ENCODE data around the gene MRS2.

MRS2 gene

DNA sequence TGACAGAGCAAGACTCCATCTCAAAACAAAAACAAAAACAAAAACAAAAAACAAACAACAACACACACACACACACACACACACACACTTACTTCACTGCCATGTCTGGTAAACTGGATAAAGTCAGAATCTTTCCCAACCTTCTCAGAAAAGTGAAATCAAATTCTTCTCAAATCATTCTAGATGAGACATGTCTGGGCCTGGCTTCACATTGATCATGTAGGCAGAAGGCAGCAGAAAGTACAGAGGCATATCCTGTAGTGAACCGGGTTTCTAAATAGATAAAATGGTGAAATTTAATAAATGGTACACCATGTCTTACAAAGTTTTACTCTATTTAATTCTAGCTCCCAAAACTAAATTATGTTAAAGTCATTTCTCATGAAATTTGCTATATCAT is 14.9 kb upstream of the MRS2 start:
- Histone ChIP-seq H3K4me3 (ENCODE audit: low read depth, low read length) (no peak overlapping the region), H3K9me3 (ENCODE audit: severe bottlenecking) (peaks cover 3% of the 10 kb centered on the region), H3K27ac (no peak overlapping the region; the same call in 1 of the 2 replicates), H3K36me3 (no peaks in the 10 kb centered on the region), H3K27me3 (ENCODE audit: insufficient read depth, low read depth, severe bottlenecking) (no peaks in the 10 kb centered on the region)
- no peak for DNase-seq
- TF ChIP-seq, protein P1, sequence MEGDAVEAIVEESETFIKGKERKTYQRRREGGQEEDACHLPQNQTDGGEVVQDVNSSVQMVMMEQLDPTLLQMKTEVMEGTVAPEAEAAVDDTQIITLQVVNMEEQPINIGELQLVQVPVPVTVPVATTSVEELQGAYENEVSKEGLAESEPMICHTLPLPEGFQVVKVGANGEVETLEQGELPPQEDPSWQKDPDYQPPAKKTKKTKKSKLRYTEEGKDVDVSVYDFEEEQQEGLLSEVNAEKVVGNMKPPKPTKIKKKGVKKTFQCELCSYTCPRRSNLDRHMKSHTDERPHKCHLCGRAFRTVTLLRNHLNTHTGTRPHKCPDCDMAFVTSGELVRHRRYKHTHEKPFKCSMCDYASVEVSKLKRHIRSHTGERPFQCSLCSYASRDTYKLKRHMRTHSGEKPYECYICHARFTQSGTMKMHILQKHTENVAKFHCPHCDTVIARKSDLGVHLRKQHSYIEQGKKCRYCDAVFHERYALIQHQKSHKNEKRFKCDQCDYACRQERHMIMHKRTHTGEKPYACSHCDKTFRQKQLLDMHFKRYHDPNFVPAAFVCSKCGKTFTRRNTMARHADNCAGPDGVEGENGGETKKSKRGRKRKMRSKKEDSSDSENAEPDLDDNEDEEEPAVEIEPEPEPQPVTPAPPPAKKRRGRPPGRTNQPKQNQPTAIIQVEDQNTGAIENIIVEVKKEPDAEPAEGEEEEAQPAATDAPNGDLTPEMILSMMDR (IDR thresholded peaks at IDR 0.05; ENCODE audit: low read depth, low read length) = no peak

DNA sequence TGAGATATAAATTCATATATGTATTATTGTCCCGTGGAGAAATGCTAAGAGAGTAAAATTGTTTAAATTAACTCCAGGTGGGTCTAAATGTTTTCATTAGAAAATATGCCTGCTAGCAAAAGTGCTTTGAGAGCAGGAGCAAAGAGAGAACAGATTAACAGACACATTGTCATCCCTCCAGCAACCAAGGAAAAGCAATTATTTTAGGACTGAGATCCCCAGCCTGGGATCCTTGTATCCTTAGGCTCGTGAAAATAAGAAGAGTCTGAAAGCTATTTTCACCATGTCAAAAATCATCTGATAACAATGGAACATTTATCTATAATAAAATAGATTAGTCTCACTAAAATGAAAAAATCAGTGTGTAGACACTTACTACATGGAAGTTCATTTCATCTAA is 11.5 kb upstream of the MRS2 start:
- Histone ChIP-seq H3K27ac (no peak overlapping the region), H3K9me3 (ENCODE audit: severe bottlenecking) (peaks cover under 1% of the 10 kb centered on the region), H3K36me3 (no peaks in the 10 kb centered on the region), H3K27me3 (ENCODE audit: insufficient read depth, low read depth, severe bottlenecking) (no peaks in the 10 kb centered on the region), H3K4me3 (ENCODE audit: low read depth, low read length) (no peak overlapping the region)
- TF ChIP-seq, protein P1 (IDR thresholded peaks at IDR 0.05; ENCODE audit: low read depth, low read length) = no peak
- DNase-seq = no peak

DNA sequence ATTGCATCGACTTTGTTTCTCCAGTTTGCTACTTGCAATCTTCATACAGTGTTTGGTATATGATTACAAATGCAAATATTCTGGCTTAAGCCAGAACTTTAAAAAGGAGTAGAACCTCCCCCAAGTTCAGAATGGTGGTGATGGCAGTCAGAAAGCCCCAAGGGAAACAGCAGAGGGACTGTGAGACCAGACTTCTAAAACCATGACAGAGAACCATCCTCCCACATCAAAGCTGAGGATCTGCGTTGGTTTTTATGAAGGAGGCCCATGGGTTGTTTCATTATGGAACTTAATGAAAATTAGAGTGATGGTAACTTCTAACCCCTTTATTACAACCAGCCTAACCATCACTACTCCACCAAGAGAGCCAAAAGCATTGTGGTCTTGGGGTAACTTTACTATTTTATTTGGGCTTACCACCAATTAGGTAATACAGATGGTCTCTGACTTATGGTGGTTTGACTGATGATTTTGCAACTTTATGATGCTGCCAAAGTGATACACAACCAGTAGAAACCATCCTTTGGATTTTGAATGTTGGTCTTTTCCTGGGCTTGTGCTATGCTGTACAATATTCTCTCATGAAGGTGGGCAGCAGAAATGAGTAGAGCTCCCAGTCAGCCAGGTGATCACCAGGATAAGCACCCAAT is 10.9 kb upstream of the MRS2 start:
- no peak overlapping the region for H3K4me3 ChIP-seq (ENCODE audit: low read depth, low read length)
- H3K36me3 ChIP-seq = no peaks in the 10 kb centered on the region
- peaks cover 7% of the 10 kb centered on the region for H3K9me3 ChIP-seq (ENCODE audit: severe bottlenecking)
- no peaks in the 10 kb centered on the region for H3K27me3 ChIP-seq (ENCODE audit: insufficient read depth, low read depth, severe bottlenecking)
- no peak overlapping the region for H3K27ac ChIP-seq
- no peak for DNase-seq
- TF ChIP-seq, protein P1 (IDR thresholded peaks at IDR 0.05; ENCODE audit: low read depth, low read length) = no peak

DNA sequence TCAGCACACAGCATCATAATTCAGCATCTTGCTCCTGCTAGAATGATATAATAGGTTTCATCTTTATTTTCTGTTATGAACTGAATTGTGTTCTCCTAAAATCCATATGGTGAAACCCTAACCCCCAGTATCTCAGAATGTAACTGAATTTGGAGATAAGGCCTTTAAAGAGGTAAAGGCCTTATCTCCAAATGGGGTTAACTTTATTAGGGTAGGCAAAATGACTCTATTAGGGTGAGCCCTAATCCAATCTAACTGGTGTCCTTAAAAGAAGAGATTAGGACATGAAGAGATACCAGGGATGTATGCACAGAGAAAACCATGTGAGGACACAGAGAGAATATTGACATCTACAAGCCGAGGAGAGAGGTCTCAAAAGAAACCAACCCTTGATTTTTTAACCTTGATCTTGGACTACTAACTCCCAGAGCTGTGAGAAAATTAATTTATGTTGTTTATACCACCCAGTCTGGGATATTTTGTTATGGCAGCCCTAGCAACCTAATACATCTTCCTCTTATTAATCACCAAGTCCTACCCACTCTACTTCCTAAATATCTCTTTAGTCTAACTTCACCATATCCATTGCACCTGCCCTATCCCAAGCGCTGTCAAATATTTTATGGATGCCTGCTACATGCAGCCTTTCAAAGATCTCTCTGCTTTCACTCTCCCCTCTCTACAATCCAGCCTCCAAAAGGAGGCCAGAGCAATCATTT is 8.5 kb upstream of the MRS2 start:
- H3K9me3 ChIP-seq (ENCODE audit: severe bottlenecking) = peaks cover 9% of the 10 kb centered on the region
- H3K36me3 ChIP-seq = no peaks in the 10 kb centered on the region
- no peak overlapping the region for H3K27ac ChIP-seq
- H3K27me3 ChIP-seq (ENCODE audit: insufficient read depth, low read depth, severe bottlenecking) = no peaks in the 10 kb centered on the region
- no peak overlapping the region for H3K4me3 ChIP-seq (ENCODE audit: low read depth, low read length)
- no peak for DNase-seq
- TF ChIP-seq, protein P1 (IDR thresholded peaks at IDR 0.05; ENCODE audit: low read depth, low read length) = no peak

DNA sequence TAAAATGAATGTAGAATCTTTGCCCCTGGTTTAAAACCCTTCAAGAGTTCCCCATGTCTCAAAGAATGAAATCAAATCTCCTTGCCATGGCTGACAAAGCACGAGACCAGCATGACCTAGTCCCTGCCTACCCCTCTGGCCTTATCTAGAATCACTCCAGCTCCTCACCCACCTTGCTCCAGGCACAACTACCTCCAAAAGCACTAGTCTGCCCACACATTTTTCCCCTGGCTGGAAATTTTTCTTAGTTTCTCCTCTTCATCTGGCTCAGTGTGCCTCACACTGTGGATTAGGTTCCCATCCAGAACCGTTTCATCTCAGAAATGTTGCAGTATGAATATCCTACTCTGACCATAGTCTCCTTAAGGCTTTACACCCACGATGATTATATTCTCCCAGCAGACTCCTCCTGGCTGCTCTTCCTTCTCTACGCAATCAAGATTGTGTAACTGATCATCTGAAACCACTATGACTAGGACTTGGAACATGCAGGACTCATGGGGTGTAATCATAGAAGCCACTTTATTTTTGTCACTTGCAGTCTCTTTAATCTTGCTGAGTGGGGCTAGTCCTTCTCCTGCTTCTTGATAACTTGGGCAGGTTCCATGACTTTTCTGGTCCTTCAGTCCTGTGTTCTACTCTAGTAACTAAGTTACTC is 7.8 kb upstream of the MRS2 start:
- H3K4me3 ChIP-seq (ENCODE audit: low read depth, low read length) = no peak overlapping the region
- TF ChIP-seq, protein P1 (IDR thresholded peaks at IDR 0.05; ENCODE audit: low read depth, low read length) = no peak
- H3K36me3 ChIP-seq = no peaks in the 10 kb centered on the region
- peaks cover 9% of the 10 kb centered on the region for H3K9me3 ChIP-seq (ENCODE audit: severe bottlenecking)
- H3K27ac ChIP-seq = no peak overlapping the region
- DNase-seq = no peak
- no peaks in the 10 kb centered on the region for H3K27me3 ChIP-seq (ENCODE audit: insufficient read depth, low read depth, severe bottlenecking)
